H1 (cell line): ENCODE data around the gene ZNF429. TPM values are rescaled to one million over a fixed set of nuclear protein-coding genes. Genes with fewer than 3 reads are reported as not detected.

Source experiments
- CTCF ChIA-PET: fragments of 300-600 bp; sonication (Branson Sonifier 250); formaldehyde crosslinking; loops from one replicate; lab custom pipeline; 2021; ENCODE audit not compliant: partially characterized antibody; lab: Charles Lee
- POLR2A ChIA-PET: fragments of 300-600 bp; sonication (Branson Sonifier 250); formaldehyde crosslinking; loops from one replicate; lab custom pipeline; 2021; ENCODE audit warnings: inconsistent platforms; ENCODE audit not compliant: partially characterized antibody; lab: Charles Lee
- DNase-seq, 2 experiments: peaks; one replicate each; pipeline versions ENCODE4 v3.0.0 to v3.0.0-alpha.2; 2010 to 2022; ENCODE audit warnings: low spot score in 2 of 2, low read depth in 1 of 2, mixed read lengths in 1 of 2
- FAIRE-seq: peaks from 2 replicates; lab custom pipeline; 2011; peaks lifted over from hg19 to GRCh38; lab: Jason Lieb, UNC
- H2AFZ ChIP-seq: 2 replicates; pipeline ENCODE4 v1.8.1; 2012; ENCODE audit warnings: low read length, inconsistent platforms
- H2AK5ac ChIP-seq: 2 replicates; pipeline ENCODE4 v1.6.1; 2013; ENCODE audit warnings: low read depth, low read length
- H2BK120ac ChIP-seq: replicated peaks from 2 replicates; pipeline ENCODE3; 2013; ENCODE audit warnings: low read depth, low read length, inconsistent platforms
- H2BK12ac ChIP-seq: 2 replicates; pipeline ENCODE4 v1.6.1; 2013; ENCODE audit warnings: low read depth, low read length
- H2BK15ac ChIP-seq: 2 replicates; pipeline ENCODE4 v1.6.1; 2013; ENCODE audit warnings: low read length
- H2BK20ac ChIP-seq: 2 replicates; pipeline ENCODE4 v1.6.1; 2013; ENCODE audit warnings: low read length
- H2BK5ac ChIP-seq: 2 replicates; pipeline ENCODE4 v1.6.1; 2013; ENCODE audit warnings: low read depth, low read length
- H3K14ac ChIP-seq: 2 replicates; pipeline ENCODE4 v1.6.1; 2013; ENCODE audit warnings: inconsistent platforms; ENCODE audit not compliant: insufficient read length
- H3K18ac ChIP-seq: 2 replicates; pipeline ENCODE4 v1.6.1; 2013; ENCODE audit warnings: low read length; ENCODE audit errors: extremely low read depth
- H3K23ac ChIP-seq: 2 replicates; pipeline ENCODE4 v1.6.1; 2013; ENCODE audit warnings: inconsistent platforms; ENCODE audit not compliant: insufficient read length
- H3K23me2 ChIP-seq: 2 replicates; pipeline ENCODE4 v1.6.1; 2013; ENCODE audit warnings: low read depth, low read length
- H3K27ac ChIP-seq: 2 replicates; pipeline ENCODE4 v1.6.1; 2011; ENCODE audit warnings: low read depth, low read length, inconsistent platforms
- H3K27me3 ChIP-seq, 4 experiments: replicated peaks in 1 of 4; 1 replicate in 1 of 4; 2 replicates in 3 of 4; pipeline versions ENCODE4 v1.6.1 to v1.8.1; 2011 to 2013; ENCODE audit warnings: low read length in 3 of 4, mild to moderate bottlenecking in 3 of 4, inconsistent platforms in 2 of 4, mixed read lengths in 2 of 4, moderate library complexity in 1 of 4; ENCODE audit not compliant: control insufficient read depth in 3 of 4, insufficient read depth in 3 of 4; ENCODE audit errors: extremely low read depth in 1 of 4
- H3K36me3 ChIP-seq, 4 experiments: 2 replicates each; pipeline versions ENCODE4 v1.6.1 to v1.8.1; 2011 to 2013; ENCODE audit warnings: mild to moderate bottlenecking in 4 of 4, low read length in 3 of 4, moderate library complexity in 2 of 4, control low read depth in 1 of 4, inconsistent platforms in 1 of 4; ENCODE audit not compliant: insufficient read depth in 4 of 4, control insufficient read depth in 2 of 4
- H3K4ac ChIP-seq: replicated peaks from 2 replicates; pipeline ENCODE3; 2013; ENCODE audit warnings: low read length, low read depth, mixed read lengths, inconsistent platforms; ENCODE audit not compliant: insufficient read length
- H3K4me1 ChIP-seq, 4 experiments: replicated peaks in 1 of 4; 1 replicate in 1 of 4; 2 replicates in 3 of 4; pipeline versions ENCODE4 v1.6.1 to v1.8.1; 2011 to 2013; ENCODE audit warnings: low read length in 3 of 4, inconsistent platforms in 2 of 4, mixed read lengths in 1 of 4; ENCODE audit not compliant: insufficient read depth in 4 of 4, control insufficient read depth in 3 of 4
- H3K4me2 ChIP-seq, 2 experiments: 2 replicates each; pipeline versions ENCODE4 v1.6.1 to v1.8.1; 2011 to 2013; ENCODE audit warnings: low read depth in 2 of 2, low read length in 2 of 2, control low read depth in 1 of 2, inconsistent platforms in 1 of 2, mild to moderate bottlenecking in 1 of 2; ENCODE audit not compliant: insufficient read depth in 1 of 2
- H3K4me3 ChIP-seq, 4 experiments: fragments of 200-600, 300-600 bp in 1 of 4; sonication (generic), shearing (Covaris generic), sonication (Bioruptor Twin) in 1 of 4; 2 replicates each; pipeline versions ENCODE4 v1.5.1 to v1.8.1; 2011 to 2016; ENCODE audit warnings: low read length in 4 of 4, low read depth in 3 of 4, control low read depth in 2 of 4, inconsistent platforms in 2 of 4, mild to moderate bottlenecking in 2 of 4, mixed read lengths in 1 of 4, moderate library complexity in 1 of 4; ENCODE audit not compliant: insufficient read depth in 2 of 4; ENCODE audit errors: extremely low read depth in 1 of 4
- H3K56ac ChIP-seq: replicated peaks from 2 replicates; pipeline ENCODE3; 2013; ENCODE audit warnings: low read depth, mild to moderate bottlenecking, mixed read lengths, low read length, inconsistent platforms; ENCODE audit not compliant: insufficient read length
- H3K79me1 ChIP-seq: 2 replicates; pipeline ENCODE4 v1.6.1; 2013; ENCODE audit warnings: low read depth, low read length, control low read depth
- H3K79me2 ChIP-seq, 2 experiments: 2 replicates each; pipeline versions ENCODE4 v1.6.1 to v1.8.1; 2012 to 2013; ENCODE audit warnings: low read length in 2 of 2, mild to moderate bottlenecking in 2 of 2, inconsistent platforms in 1 of 2; ENCODE audit not compliant: insufficient read depth in 2 of 2, control insufficient read depth in 1 of 2
- H3K9ac ChIP-seq, 4 experiments: replicated peaks in 1 of 4; 1 replicate in 1 of 4; 2 replicates in 3 of 4; pipeline versions ENCODE4 v1.6.1 to v1.8.1; 2011 to 2013; ENCODE audit warnings: low read depth in 3 of 4, low read length in 3 of 4, control low read depth in 2 of 4, mild to moderate bottlenecking in 2 of 4, moderate library complexity in 2 of 4, inconsistent platforms in 1 of 4; ENCODE audit errors: extremely low read depth in 1 of 4
- H3K9me3 ChIP-seq, 2 experiments: 2 replicates each; pipeline versions ENCODE4 v1.6.1 to v1.8.1; 2012 to 2013; ENCODE audit warnings: mild to moderate bottlenecking in 2 of 2, moderate library complexity in 2 of 2, control low read depth in 1 of 2, inconsistent platforms in 1 of 2, low read depth in 1 of 2, low read length in 1 of 2, mixed read lengths in 1 of 2; ENCODE audit not compliant: insufficient read depth in 2 of 2
- H4K20me1 ChIP-seq, 2 experiments: replicated peaks in 1 of 2; 2 replicates each; pipeline versions ENCODE3 to v1.8.1; 2011 to 2013; ENCODE audit warnings: inconsistent platforms in 2 of 2, low read length in 2 of 2, mild to moderate bottlenecking in 1 of 2; ENCODE audit not compliant: insufficient read depth in 2 of 2, control insufficient read depth in 1 of 2
- H4K5ac ChIP-seq: 2 replicates; pipeline ENCODE4 v1.6.1; 2013; ENCODE audit warnings: low read length, low read depth, mixed read lengths, inconsistent platforms; ENCODE audit not compliant: insufficient read length
- H4K8ac ChIP-seq: 2 replicates; pipeline ENCODE4 v1.8.0; 2013; ENCODE audit warnings: mild to moderate bottlenecking, moderate library complexity, low read length, inconsistent platforms; ENCODE audit not compliant: insufficient read depth; ENCODE audit errors: extremely low read depth
- H4K91ac ChIP-seq: replicated peaks from 2 replicates; pipeline ENCODE3; 2013; ENCODE audit warnings: low read length, mixed read lengths, inconsistent platforms; ENCODE audit not compliant: insufficient read length
- CHD2 ChIP-seq: IDR thresholded peaks from 2 replicates; pipeline ENCODE4 v1.6.1; 2012; ENCODE audit warnings: low read length, improper control_type of control experiment
- EP300 ChIP-seq, 2 experiments: IDR thresholded peaks; 1 replicate in 1 of 2; 2 replicates in 1 of 2; pipeline ENCODE4 v1.6.1; 2011 to 2012; ENCODE audit warnings: low read depth in 2 of 2, low read length in 2 of 2, mild to moderate bottlenecking in 2 of 2, borderline replicate concordance in 1 of 2, inconsistent platforms in 1 of 2, moderate library complexity in 1 of 2
- KDM1A ChIP-seq: fragments of 200-600, 300-600 bp; sonication (generic); IDR thresholded peaks from 2 replicates; pipeline ENCODE4 v1.7.1; 2016; ENCODE audit warnings: mild to moderate bottlenecking, low read length, borderline replicate concordance
- MAX ChIP-seq: IDR thresholded peaks from 2 replicates; pipeline ENCODE4 v1.6.1; 2012; ENCODE audit warnings: inconsistent platforms
- PHF8 ChIP-seq: fragments of 200-600 bp; sonication (generic); conservative IDR thresholded peaks from 2 replicates; pipeline ENCODE4 v1.7.1; 2012; ENCODE audit warnings: low read depth, mild to moderate bottlenecking, inconsistent platforms, low read length, moderate library complexity
- POLR2AphosphoS5 ChIP-seq: IDR thresholded peaks from 2 replicates; pipeline ENCODE4 v1.6.1; 2011; ENCODE audit warnings: low read depth, low read length
- POU5F1 ChIP-seq: IDR thresholded peaks from 2 replicates; pipeline ENCODE4 v1.6.1; 2011; ENCODE audit warnings: low read depth, mild to moderate bottlenecking, low read length, moderate library complexity
- SIRT6 ChIP-seq: IDR thresholded peaks from one replicate; pipeline ENCODE4 v1.7.1; 2012; ENCODE audit warnings: low read length, inconsistent platforms
- SP1 ChIP-seq: IDR thresholded peaks from 2 replicates; pipeline ENCODE4 v1.6.1; 2011; ENCODE audit warnings: low read depth, low read length
- WGBS, 2 experiments: shearing (Covaris generic) in 1 of 2; methylation state at CpG; one replicate each; pipeline versions ENCODE4 v1.1.6 to v1.1.7; 2013 to 2015; ENCODE audit warnings: low lambda C conversion rate in 2 of 2, mixed read lengths in 2 of 2, inconsistent platforms in 1 of 2, low coverage in 1 of 2, missing lambda C conversion rate in 1 of 2; ENCODE audit not compliant: insufficient replicate concordance in 2 of 2, insufficient coverage in 1 of 2, insufficient read length in 1 of 2; ENCODE audit errors: extremely low coverage in 1 of 2, missing lambda C conversion rate in 1 of 2; 5-methylcytosine and 5-hydroxymethylcytosine counted together
- polyA plus RNA-seq, 7 experiments: library from polyadenylated mRNA; depleted of rRNA in 3 of 7; stranded (reverse) in 5 of 7; unstranded in 2 of 7; fragments of >200 nt in 5 of 7; fragments of 200-250 nt in 2 of 7; gene quantifications; 1 replicate in 5 of 7; 2 replicates in 1 of 7; 4 replicates in 1 of 7; pipeline versions ENCODE4 v1.2.1 to v1.2.3, GENCODE V29; 2011 to 2013; ENCODE audit warnings: missing spikeins in 2 of 7, mixed read lengths in 2 of 7
- total RNA-seq: library from RNA; stranded (reverse); fragmentation: NEBNext Ultra II Directional; extraction: Animal tissue kit (Norgen Biotek cat#: 25700); gene quantifications from 2 replicates; pipeline ENCODE4 v1.2.1, GENCODE V29; 2021
- TF ChIP-seq, protein P1 (sequence below): IDR thresholded peaks from 2 replicates; pipeline ENCODE4 v1.6.1; 2012; ENCODE audit warnings: inconsistent platforms
- TF ChIP-seq, protein P2 (sequence below): IDR thresholded peaks from 2 replicates; pipeline ENCODE4 v1.6.1; 2011; ENCODE audit warnings: low read length, improper control_type of control experiment

ZNF429 gene
- total and polyA plus RNA-seq, 2 of the 8 experiments (the other 6 are each of a cell fraction or from before 2014, with no cell fraction given): 10.9 to 15.0 TPM

GRCh38 chr19:21484631-21485030, 20.8 kb upstream of the ZNF429 start:
- no peak overlapping the region for H4K5ac ChIP-seq
- no peak for FAIRE-seq
- no peak for TF ChIP-seq MAX
- TF ChIP-seq PHF8: no peak
- TF ChIP-seq, protein P1, sequence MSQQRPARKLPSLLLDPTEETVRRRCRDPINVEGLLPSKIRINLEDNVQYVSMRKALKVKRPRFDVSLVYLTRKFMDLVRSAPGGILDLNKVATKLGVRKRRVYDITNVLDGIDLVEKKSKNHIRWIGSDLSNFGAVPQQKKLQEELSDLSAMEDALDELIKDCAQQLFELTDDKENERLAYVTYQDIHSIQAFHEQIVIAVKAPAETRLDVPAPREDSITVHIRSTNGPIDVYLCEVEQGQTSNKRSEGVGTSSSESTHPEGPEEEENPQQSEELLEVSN: no peak
- TF ChIP-seq CHD2: no peak
- TF ChIP-seq, protein P2, sequence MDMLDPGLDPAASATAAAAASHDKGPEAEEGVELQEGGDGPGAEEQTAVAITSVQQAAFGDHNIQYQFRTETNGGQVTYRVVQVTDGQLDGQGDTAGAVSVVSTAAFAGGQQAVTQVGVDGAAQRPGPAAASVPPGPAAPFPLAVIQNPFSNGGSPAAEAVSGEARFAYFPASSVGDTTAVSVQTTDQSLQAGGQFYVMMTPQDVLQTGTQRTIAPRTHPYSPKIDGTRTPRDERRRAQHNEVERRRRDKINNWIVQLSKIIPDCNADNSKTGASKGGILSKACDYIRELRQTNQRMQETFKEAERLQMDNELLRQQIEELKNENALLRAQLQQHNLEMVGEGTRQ: no peak
- no peak for TF ChIP-seq SP1
- no peak for TF ChIP-seq POLR2AphosphoS5
- TF ChIP-seq POU5F1: no peak
- no peak for TF ChIP-seq KDM1A
- no peak for TF ChIP-seq EP300 (IDR thresholded peaks at IDR 0.05; ENCODE audit: borderline replicate concordance in 1 of 2, low read depth in 2 of 2, low read length in 2 of 2)
- TF ChIP-seq SIRT6: no peak

More at GRCh38 chr19:21484631-21485030, 20.8 kb upstream of the ZNF429 start:
- no peak overlapping the region for H3K4ac ChIP-seq
- no peaks in the 10 kb centered on the region for H3K79me1 ChIP-seq
- 92% methylated on average over 5 of the region's 5 CpGs; no CpG with 5 or more reads in 1 of the 2 experiments for WGBS, 2 experiments
- H3K27me3 ChIP-seq: no peaks in the 10 kb centered on the region
- H3K36me3 ChIP-seq: peaks cover 0 to 15% (median 3%) of the 10 kb centered on the region in 4 experiments; a peak in 2 of 8 replicates
- POLR2A ChIA-PET: interaction anchor here (1.2 to 3.0 kb wide), 3 partner anchors 10 to 121 kb away, joined by 4 to 10 read pairs (median 4); no protein-coding TSS in a partner anchor
- H3K18ac ChIP-seq: no peak overlapping the region
- no peak overlapping the region for H4K91ac ChIP-seq
- no peak overlapping the region for H2AFZ ChIP-seq
- no peak for DNase-seq
- no peak overlapping the region; the same call in 1 of the 2 replicates for H4K8ac ChIP-seq
- H2BK12ac ChIP-seq: no peak overlapping the region
- peaks cover 0 to 2% of the 10 kb centered on the region in 2 experiments for H4K20me1 ChIP-seq
- H3K79me2 ChIP-seq: peaks cover 0 to 25% of the 10 kb centered on the region in 2 experiments; a peak in 2 of 4 replicates
- no peak overlapping the region for H3K56ac ChIP-seq
- H3K27ac ChIP-seq: no peak overlapping the region
- H2AK5ac ChIP-seq: no peak overlapping the region
- no peak overlapping the region for H3K4me2 ChIP-seq
- H3K23me2 ChIP-seq: no peaks in the 10 kb centered on the region
- H2BK20ac ChIP-seq: no peak overlapping the region
- H3K4me3 ChIP-seq: no peak overlapping the region
- H3K14ac ChIP-seq: no peak overlapping the region
- H2BK15ac ChIP-seq: no peak overlapping the region
- H3K9ac ChIP-seq: no peak overlapping the region
- H2BK120ac ChIP-seq: no peak overlapping the region
- no peak overlapping the region for H2BK5ac ChIP-seq
- CTCF ChIA-PET: interaction anchor here (0.6 to 2.9 kb wide), 24 partner anchors 10 to 715 kb away, joined by 3 to 28 read pairs (median 6); partner anchors contain the start of gene ZNF429
- no peak overlapping the region for H3K23ac ChIP-seq
- peaks cover 13 to 16% of the 10 kb centered on the region in 2 experiments; a peak in 3 of 4 replicates for H3K9me3 ChIP-seq
- H3K4me1 ChIP-seq: no peaks in the 10 kb centered on the region
